Activated CD8-positive, alpha-beta memory T cell treated with anti-CD3 and anti-CD28 coated beads for 4 hours (primary cell): ENCODE data around the gene OARD1.
"Not testable (repeated sequence)": the region's sequence is repeated elsewhere in the genome, so short reads cannot be mapped to it uniquely, and the experiment has no call there.

Experiments used
- DNase-seq, 2 donors: peaks; one replicate each; pipeline ENCODE4 v3.0.0-alpha.2; 2020; ENCODE audit warnings: low read depth in 2 of 2

The OARD1 gene

GRCh38 chr6:41071923-41072835, at the start of gene OARD1:
Gene OARD1, minus strand, starts transcription at chr6:41072356. Its CDS starts 722 bp downstream, at chr6:41071634.
- DNase-seq: peak; percentile 99 to 100

DNA sequence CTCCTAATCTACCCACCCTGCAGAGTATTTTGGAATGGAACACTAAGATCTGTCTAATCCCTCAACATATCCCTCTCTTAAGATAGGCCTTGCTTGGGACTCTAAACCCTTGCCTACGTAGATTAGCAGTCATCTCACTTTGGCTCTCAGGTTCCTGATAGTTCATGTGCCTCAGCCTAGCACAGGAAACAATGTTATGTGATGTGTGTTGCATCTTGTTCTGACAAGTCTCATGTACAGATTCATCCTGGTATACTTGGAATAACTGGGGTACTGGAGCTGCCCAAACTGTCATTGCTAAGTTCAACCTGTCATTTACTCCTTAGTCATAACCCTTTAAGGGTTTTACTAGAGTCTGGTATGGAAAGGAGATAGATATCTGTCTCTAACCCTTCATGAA, 47.9 kb upstream of the OARD1 start:
- DNase-seq: no peak

DNA sequence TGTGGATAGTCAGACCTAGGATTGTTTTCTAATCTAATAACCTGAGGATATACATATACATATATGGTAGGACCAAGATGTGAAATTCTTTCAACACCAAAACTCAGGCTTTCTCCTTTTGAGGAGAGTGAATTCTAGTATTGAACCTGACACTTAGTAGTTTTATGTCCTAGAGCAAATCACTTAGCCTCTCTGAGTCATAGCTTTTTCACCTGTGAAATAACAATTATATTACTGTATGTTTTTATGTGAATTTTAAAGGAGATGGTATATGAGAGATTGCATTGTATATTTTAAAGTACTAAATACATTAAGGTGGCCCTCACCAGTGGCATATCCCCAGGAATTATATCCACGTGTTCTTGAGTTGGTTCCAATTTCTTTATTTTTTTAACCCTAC, 47.4 kb upstream of the OARD1 start:
- DNase-seq: no peak

DNA sequence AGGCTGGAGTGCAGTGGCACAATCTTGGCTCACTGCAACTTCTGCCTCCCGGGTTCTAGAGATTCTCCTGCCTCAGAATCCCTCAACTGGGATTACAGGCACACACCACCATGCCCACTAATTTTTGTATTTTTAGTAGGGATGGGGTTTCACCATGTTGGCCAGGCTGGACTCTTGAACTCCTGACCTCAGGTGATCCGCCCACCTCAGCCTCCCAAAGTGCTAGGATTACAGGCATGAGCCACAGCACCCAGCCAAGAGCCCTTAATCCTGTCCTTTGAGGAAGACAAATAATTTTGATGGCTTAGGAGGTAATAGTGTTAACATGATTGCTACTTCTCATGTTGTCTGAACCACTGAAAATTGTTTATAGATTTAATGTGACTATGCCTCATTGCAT, 42.9 kb upstream of the OARD1 start:
- not testable (repeated sequence) for DNase-seq

- DNase-seq: no peak
These were observed 38.9 kb upstream of the OARD1 start for GRCh38 chr6:41111017-41111416.

DNA sequence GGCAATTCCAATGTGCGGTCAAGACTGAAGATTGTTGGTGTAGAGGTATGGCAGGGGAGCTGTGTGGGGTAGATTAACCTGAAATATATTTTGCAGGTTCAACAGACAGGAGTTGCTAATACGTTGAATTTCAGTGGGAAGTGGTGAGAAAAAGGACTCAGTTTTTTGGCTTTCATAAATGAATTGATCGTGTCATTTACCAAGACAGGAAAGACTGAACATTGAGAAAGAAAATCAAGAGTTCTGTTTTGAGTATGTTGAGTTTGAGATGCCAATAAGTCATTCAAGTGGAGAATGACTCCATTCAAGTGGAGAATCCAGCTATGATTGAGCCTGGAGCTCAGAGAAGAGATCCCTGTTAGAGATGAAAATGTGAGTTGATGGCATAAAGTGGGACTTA, 31.7 kb upstream of the OARD1 start:
- DNase-seq: no peak

GRCh38 chr6:41100871-41101287, 28.7 kb upstream of the OARD1 start:
- DNase-seq: no peak

DNA sequence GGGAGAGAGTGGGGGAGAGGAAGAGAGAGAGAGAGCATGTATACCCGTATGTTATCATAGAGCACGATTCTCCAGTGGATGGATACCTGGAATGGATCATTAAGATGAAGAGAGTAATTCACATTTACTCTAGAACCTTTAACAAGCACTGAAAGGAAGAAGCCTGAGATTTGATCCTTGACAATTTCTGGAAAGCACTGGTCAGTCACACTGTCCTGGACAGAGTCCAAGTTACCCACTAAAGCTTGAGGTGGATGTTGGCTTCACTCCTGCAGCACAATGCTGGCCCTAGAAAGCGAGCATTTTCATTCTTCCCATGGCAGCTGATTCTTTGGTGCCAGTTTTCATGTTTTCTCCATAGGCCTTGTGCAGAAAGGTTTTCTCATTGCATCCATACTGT, 26.2 kb upstream of the OARD1 start:
- DNase-seq: no peak

DNA sequence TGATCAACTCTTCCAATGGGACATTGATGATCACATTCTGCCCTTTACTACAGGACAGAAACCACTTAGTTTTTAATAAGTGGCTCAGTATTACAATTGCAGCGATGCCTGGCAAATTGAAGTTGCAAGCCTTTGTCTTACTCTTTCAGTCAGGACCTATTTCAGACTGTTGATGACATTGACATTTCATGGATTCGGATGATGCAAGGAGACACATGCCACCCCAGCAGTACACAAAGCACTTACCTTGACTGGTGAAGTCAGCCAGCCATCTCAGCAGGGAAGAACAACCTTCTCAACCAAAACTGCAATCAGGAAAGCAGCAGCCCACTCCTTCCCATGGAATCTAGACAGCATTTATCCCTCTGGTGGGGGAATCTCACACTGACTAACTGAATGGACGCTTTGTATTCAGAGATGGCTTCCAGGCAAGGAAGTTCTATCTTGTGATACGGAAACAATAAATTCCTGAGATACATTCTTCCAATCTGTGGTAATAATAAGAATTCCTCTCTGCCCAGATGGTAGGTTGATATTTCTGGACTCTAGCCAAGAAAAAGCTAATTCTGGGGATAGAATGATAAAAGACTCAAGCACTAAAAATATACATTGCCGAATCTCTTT, 25.4 kb upstream of the OARD1 start:
- no peak for DNase-seq

DNA sequence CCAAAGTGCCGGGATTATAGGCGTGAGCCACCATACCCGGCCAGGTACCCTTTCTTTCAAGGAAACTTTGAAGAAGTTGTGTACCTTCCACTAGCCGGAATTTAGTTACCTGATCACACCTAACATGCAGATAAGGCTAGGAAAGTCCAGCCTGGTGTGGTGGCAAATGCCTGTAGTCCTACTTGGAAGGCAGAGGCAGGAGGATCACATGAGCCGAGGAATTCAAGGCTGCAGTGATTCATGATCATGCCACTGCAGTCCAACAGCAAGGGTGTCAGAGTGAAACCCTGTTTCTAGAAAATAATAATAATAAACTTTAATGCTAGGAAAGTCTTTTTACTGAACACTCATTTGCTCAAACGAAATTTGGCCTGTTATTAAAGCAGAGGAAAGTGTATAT, 21.6 kb upstream of the OARD1 start:
- no peak for DNase-seq

DNA sequence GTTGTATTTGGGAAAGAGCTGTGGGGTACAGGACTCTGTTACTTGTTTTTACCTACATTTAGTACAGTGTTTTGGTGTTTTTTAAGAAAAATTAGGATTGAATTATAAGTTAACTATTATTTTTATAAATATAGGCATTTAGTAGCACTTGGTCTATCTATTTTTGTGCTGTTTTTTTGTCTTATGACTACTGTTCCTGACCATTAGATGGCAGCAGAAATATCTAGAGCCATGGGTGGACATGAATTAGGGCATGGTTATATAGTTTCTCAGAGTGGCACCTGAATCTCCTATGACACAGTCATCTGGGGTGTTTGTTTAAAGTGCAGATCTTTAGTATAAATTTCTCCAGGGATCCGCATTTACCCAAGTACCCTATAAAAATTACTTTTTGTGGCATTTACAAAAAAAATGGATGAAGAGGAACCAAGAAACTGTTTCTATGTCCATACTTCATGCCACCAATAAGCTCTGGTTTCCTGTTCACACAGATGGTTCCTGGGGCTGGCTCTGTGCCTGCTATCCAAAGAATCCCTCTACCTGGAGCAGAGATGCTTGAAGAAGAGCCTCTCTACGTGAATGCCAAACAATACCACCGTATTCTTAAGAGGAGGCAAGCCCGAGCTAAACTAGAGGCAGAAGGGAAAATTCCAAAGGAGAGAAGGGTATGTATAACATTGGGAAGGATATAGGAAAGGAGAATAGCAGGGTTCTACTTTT, 20.4 kb upstream of the OARD1 start:
- DNase-seq: no peak

DNA sequence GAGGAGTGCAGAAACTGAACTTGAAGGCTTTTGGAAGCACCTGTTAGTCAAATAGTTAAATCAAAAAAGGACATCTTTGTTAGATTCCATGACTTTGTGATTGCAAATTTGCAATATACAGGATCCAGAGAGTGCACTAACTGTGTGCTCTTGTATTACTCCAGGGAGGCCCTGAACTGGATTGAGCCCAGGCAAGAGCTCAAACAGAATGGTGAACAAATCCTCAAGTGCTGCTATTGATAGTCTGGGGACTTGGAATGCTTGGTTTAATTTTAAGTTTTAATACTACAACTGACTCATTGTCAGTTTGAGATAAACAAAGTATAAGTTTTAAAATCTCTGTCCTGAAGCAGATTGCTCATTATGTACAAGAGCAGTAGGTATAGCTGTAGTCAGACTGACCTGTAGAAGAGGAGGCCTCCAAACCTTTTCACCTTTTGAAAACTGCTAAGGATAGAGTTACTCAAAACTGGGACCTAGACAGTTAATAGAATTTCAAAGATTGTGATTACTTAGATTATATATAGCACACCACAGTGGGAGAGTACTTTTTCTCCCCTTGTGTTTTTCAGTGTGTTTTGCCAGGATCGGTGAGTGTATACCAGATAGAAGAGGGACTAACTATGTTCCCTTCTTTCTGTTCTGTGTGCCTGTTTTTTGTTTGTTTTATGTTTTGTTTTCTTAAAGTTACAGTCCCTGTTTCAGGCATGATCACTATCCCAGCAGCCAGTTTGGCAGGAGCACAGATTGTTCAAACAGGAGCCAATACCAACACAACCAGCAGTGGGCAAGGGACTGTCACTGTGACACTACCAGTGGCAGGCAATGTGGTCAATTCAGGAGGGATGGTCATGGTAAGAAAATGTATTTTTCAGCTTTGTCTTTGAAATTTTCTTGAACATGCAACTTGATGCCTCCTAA, 18.9 kb upstream of the OARD1 start:
- no peak for DNase-seq

DNA sequence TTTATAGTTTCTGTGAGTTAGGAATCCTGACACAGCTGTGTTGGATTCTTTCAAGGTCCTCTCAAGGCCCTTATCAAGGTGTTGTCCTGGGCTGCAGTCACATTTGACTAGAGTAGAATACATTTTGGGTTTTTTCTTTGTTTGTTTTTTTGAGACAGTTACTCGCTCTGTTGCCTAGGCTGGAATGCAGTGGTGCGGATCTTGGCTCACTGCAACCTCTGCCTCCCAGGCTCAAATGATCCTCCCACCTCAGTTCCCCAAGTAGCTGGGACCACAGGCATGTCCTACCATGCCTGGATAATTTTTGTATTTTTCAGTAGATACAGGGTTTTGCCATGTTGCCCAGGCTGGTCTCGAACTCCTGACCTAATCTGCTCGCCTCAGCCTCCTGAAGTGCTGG, 16.3 kb upstream of the OARD1 start:
- no peak for DNase-seq

DNA sequence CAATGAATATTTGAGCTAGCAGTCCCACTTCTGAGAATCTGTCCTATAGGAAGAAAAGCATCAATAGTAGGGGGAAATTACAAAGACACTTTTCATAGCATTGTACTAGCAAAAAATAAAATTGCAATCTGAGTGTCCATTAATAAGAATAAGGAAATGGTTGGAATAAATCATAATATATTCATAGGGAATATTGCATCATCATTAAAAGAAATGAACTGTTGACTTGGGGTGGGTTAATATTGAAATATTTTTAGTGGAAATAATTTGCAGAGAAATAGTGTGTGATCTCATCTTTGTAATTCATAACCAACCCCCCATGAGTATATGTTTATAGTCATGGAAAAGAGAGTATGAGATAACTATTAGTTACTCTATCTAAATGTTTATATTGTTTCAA, 13.0 kb upstream of the OARD1 start:
- no peak for DNase-seq

GRCh38 chr6:41083072-41083471, 10.9 kb upstream of the OARD1 start:
- DNase-seq: no peak

DNA sequence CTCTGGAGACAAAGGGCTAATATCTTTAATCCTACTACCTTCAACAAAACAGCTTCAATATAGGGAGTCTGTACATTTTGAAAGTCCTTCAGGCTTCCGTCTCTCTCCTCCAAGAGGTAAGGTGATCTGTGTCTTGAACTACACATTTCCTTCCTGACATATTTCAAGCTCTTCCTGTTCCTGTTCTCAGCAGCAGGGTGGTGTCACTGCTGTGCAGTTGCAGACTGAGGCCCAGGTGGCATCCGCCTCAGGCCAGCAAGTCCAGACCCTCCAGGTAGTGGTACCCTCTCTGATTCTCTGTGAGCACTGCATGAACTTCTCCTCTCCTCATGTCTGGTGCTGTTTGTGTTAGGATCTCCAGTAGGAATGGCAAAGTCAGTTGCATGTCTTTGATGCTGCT, 8.5 kb upstream of the OARD1 start:
- DNase-seq: no peak

DNA sequence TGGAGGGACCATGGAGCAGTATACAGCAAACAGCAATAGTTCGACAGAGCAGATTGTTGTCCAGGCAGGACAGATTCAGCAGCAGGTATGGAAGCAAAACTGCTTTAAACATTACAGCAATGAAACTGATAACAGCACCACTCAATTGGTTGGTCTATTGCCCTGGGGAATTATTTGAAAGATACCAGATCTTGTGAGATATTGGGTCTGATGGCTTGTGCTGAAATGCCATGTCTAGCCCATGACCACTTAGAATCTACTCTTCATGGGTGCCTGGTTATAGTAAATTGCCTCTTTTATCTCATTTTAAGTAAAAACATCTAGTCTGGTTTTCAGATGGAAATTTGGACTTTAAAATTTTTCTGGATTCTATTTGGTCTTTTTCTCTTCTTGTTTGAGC, 6.9 kb upstream of the OARD1 start:
- no peak for DNase-seq

GRCh38 chr6:41078101-41078500, 5.9 kb upstream of the OARD1 start:
- no peak for DNase-seq

DNA sequence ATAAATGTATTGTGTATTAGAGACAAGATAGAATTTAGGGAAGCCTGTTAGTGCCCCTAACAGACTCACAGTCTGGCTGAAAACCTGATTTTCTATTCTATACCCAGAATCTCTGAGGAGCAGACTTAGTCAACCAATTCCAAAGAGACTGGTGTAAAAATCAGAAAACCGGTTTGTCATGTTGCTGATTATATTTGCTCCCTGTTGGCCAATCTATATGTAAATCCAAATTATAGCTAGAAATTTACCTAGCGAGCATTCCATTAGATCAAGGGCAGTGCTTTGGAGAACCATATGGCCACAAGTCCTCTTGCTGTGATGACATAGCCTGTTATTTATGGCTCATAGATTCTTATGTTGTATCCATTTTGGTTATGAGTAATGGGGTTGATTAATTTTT, 5.4 kb upstream of the OARD1 start:
- no peak for DNase-seq

DNA sequence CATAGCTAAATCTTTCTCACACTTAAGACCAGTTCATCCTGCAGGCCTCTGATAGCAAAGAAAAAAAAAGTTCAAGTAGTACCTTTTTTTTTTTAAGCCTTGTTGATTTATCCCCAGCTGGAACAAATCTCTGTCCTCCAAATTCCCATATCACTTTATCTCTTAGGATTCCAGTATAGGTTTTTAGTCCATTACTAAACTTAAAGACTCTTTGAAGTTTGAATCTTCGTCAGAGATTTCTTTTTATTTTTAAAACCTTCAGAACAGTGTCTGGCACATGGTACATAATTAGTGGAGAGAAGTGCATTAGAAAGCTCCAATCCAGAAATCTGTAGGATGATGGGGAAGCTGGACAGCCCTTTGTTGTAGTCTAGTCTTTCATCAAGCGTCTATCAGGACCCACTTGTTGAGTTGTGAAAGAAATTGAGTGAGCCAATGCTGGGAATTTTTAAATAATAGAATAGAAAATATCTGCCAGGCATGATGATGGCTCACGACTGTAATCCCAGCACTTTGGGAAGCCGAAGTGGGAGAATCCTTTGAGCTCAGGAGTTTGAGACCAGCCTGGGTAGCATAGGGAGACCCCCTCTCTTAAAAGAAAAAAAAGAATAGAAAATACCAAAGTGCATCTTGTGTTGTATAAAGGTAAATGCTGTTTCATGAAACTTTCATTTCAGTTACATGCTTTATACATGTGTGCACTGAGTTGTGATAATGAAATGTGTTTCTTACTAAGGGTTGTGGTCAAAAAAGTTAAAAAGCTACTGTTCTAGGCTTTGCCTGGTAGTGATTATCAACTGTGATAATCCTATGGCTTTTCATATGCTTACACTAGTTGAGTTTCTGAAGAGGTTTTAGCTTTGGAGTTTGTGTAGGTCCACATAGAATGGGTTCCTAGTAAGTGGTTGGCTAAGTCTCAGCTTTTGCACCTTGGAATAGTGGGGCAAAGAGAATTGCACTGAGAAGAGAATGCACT, 3.8 kb upstream of the OARD1 start:
- DNase-seq: no peak
